Posterior vena cava (tissue), 2 donors: ENCODE measurements around the gene HEYL. TPM values are rescaled to one million over a fixed set of nuclear protein-coding genes. Genes with fewer than 3 reads are reported as not detected.

Experiments
- total RNA-seq, 2 donors: library from RNA; stranded (reverse); fragmentation: NEBNext Ultra II Directional; extraction: Animal tissue kit (Norgen Biotek cat#: 25700); gene quantifications; one replicate each; pipeline ENCODE4 v1.2.1, GENCODE V29; 2021
- donor health status: DM: yes; HTN: yes; CAD: no.
- donor health status: DM: yes; HTN: yes; CAD: no.

Gene HEYL
- total RNA-seq, 2 donors from 2014 or later = 25.2 to 47.1 TPM

Other genes with a start within 250 kb of the HEYL start
- gene BMP8A, start 148.0 kb downstream of the HEYL start, total RNA-seq = under 1 TPM; 0.65 to 0.90 TPM
- 100 to 1,000 TPM; 156 to 198 TPM for gene PABPC4, start 62.9 kb downstream of the HEYL start, total RNA-seq
- 1 to 10 TPM in 1 of 2 donors, under 1 TPM in 1; 0.71 to 1.1 TPM for gene NT5C1A, start 32.5 kb upstream of the HEYL start, total RNA-seq
- under 1 TPM in 1 of 2 donors, not detected in 1; 0.09 TPM for gene HPCAL4, start 51.8 kb upstream of the HEYL start, total RNA-seq
- gene PPIE, start 99.2 kb upstream of the HEYL start, total RNA-seq = 10 to 100 TPM; 29.0 to 45.9 TPM
- gene OXCT2, start 131.7 kb upstream of the HEYL start, total RNA-seq = 1 to 10 TPM; 1.2 to 2.0 TPM
- gene BMP8B, start 149.2 kb upstream of the HEYL start, total RNA-seq = under 1 TPM; 0.24 to 0.69 TPM
- gene TRIT1, start 243.9 kb upstream of the HEYL start, total RNA-seq = 10 to 100 TPM; 15.1 to 15.8 TPM